SK-N-MC (cell line): ENCODE data around the gene GALNT14.

Experiments
- EZH2 ChIP-seq: fragments of 200-600 bp; sonication (generic); IDR thresholded peaks from one replicate; pipeline ENCODE4 v1.6.1; 2017; ENCODE audit warnings: antibody characterized with exemption
- POLR2AphosphoS5 ChIP-seq: IDR thresholded peaks from 2 replicates; pipeline ENCODE4 v1.6.1; 2012; ENCODE audit warnings: mild to moderate bottlenecking, low read depth, low read length, borderline replicate concordance

DNA sequence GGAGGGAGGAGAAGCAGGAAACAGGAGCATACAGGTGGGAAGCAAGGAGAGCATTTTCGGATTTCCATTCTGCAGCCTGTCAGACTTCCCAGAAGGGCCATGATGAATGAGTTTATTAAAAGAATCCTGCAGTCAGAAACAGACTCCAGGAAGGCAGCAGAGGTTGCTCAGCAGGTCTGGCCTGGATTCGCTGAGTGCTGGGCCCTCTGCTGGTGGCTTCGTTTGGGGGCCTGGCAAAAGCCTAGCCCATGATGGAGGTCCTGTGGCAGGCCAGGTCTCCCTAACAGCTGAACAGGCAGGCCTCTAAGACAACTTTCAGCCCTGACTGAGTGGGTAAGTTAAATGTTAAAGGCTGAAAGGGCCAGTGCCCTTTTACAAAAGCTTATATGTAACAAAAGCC lies 222.8 kb downstream of the GALNT14 start:
- TF ChIP-seq EZH2 (no peak), POLR2AphosphoS5 (no peak)
